NCI-H1092 treated with DMSO at 0.1 percent for 48 hours (cell line): ENCODE results near the gene RAB35.
"Not testable (repeated sequence)": the region's sequence is repeated elsewhere in the genome, so short reads cannot be mapped to it uniquely, and the experiment has no call there.

Experiments
- DNase-seq: peaks from one replicate; lab custom pipeline; 2025; lab: John Stamatoyannopoulos, UW

The RAB35 gene

DNA sequence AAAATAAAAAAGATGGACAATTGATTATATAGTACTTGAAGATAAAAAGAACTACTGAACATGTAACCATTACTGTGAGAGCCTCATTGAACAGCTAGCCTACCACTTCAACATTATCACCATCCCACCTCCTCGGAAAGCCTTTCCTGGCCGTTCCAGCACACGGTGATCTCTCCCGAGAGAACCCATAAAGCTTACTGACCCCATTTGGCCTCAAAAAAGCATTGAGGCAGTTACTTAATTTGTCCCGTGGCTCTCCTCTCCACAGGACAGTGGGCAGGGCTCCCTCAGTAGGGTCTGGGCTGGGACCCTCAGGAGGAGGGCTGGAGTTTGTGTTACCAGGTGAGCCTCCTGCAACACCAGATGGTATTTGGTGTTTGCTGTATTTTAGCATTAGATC lies 55.8 kb downstream of the RAB35 start:
- DNase-seq, result no peak

DNA sequence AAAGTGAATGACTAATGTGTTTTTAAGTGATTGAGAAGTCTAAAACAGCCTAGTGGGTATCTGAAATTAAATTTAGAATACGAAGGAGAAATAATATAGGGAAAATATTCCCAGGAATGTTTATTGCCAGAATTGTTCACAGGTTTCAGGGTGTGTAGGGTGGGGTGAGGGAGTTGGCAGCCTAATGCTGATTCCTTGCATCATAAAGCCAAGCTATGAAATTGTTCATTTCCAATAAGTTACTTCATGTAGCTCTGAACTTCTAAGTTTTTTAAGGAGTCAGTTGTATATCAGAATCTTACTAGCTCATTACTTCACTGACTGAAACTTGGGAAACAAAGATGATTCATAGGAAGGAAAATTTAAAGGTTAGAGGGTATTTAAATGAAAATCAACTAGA lies 56.4 kb downstream of the RAB35 start:
- no peak for DNase-seq

DNA sequence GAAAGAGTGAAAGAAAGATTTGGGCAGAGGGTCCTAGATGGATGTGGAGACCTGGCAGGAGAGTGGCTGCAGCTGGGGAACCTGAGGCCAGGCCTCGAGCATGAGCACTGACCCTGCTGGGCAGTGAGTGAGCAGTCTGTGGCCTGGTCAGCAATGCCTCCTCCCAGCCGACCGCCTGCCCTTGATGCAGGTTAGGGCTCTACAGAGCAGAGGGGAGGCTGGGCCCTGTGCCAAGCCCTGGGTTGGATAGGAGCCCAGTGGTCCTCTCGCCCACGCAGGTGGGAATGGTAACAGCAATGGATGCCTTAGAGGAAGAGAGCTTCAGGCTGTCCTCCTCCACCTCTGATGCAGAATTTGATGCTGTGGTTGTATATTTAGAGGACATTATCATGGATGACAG lies 59.8 kb downstream of the RAB35 start:
- no peak for DNase-seq

DNA sequence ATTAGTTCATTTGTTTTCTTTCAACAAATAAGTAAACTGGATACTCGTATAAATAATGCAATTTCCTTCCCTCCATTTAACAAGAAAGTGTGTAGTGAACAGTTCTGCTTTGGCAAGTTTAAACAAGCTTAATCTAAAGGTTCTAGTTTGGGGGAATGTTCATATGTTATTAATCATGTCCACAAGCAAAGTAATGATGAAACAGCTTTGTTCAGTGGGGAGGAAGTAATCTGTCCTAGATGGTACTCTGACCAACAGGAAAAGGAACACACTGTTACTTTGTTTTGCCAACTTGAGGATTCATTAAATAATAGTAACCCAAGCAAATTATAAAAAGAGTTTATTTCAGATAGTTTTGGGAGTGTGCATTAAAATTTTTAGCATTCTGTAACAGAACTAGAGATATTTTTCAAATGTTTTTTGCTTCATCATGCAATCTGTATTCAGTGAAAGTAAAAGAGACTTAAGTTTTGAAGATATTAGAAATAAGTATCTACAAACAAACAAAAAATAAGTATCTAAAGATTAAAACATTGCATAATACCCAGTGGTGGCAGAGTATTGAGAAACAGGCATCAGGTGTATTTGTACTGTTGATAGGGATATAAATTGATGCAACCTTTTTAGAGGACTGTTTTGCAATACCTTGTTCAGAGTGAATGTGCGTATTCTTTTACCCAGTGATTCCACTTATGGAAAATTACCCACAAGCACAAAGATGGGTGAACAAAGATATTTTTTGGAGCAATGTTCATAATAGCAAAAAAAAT lies 61.1 kb downstream of the RAB35 start:
- DNase-seq, result no peak

DNA sequence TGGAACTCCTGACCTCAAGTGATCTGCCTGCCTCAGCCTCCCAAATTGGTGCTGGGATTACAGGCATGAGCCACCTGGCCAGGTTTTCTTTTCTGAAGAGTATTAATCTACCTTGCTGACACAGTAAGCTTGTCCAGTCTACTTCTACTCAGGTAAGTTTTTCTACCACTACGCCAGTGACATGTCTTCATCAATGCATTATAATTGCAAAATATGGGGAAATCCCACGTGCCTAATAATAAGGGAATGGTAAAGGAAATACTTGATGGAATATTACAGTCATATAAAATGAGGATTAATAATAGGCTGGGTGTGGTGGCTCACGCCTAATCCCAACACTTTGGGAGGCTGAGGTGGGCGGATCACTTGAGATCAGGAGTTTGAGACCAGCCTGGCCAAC lies 62.3 kb downstream of the RAB35 start:
- DNase-seq, result no peak

DNA sequence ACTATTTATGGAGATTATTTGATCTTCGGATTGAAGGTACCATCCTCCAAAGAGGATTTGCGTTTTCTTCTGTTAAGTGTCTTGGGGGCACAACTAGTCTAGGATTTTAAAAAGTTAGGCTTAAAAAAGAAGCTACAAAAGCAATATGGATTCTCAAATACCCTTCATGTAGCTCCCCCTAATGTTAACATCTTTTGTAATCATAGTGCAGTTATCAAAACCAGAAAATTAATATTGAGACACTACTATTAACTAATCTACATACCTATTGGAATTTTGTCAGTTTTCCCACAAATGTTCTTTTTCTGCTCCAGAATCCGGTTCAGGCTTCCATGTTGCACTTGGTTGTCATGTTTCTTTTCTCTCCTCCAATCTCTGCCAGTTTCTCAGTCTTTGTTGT lies 65.0 kb downstream of the RAB35 start:
- DNase-seq, result no peak

DNA sequence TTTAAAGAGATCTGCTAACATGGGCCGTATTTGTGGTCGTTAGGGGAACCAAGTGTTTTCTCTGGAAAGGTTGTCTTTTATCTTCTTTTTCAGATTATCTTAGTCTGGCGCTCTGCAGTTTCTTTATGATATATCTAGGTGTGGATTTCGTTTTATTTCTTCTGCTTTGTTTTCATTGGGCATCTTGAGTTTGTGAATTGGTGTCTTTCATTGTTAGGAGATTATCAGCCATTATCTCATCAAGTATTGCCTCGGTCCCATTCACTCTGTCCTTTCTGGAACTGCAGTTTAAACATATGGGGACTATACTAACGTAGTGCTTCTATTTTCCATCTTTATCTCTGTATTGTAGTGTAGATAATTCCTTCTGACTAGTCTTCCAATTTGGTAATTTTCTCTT lies 67.1 kb downstream of the RAB35 start:
- DNase-seq, result no peak

DNA sequence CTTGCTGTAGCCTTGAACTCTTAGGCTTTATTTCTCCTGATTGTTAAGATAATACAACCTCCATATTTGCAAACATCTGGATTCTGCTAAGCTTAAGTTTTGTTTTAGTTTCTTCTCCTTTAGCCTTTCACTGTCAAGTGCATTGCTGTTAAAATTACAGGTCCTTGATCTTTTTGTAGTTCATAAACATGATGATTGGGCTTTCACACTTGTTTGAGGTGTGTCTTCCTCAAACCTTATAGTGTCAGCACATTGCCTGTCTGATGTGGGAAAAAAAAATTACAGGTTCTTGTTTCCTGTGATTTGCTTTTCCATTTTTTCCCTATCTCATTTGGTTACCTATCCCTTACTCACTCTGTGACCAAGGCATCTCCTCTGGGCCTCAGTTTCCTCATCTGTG lies 68.3 kb downstream of the RAB35 start:
- DNase-seq, result no peak

DNA sequence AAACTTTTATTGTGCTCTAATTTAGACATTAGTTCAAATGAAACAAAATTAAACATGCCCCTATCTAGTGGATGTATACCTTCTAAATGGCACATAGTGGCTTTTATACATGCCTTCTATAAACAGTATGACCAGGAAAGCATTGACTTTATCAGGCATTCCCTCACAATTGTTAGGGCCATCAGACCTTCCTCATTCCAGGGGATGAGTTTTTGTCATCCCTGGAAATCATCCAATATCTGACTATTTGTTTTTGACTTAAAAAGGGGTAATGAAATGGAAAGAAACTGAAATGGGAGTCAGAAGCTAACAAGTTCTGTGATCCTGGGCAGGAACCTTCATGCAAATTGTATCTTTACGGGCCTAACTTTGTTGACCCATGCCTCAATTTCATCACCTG lies 69.5 kb downstream of the RAB35 start:
- DNase-seq, result no peak

DNA sequence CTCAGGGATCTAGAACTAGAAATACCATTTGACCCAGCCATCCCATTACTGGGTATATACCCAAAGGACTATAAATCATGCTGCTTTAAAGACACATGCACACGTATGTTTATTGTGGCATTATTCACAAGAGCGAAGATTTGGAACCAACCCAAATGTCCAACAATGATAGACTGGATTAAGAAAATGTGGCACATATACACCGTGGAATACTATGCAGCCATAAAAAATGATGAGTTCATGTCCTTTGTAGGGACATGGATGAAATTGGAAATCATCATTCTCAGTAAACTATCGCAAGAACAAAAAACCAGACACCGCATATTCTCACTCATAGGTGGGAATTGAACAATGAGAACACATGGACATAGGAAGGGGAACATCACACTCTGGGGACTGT lies 71.2 kb downstream of the RAB35 start:
- DNase-seq, result not testable (repeated sequence)
